A673 (cell line): Measurements from ENCODE around the gene NCR3LG1. TPM values are rescaled to one million over a fixed set of nuclear protein-coding genes. Genes with fewer than 3 reads are reported as not detected.

ENCODE experiments used
- BruUV-seq: library from RNA; stranded (reverse); fragments of 400-500 nt; replicated peaks from 2 replicates; lab custom pipeline; 2021; lab: Mats Ljungman, UMichigan
- CTCF ChIA-PET: fragments of 300-600 bp; sonication (Branson Sonifier 250); formaldehyde crosslinking; loops from one replicate; lab custom pipeline; 2022; ENCODE audit warnings: antibody characterized with exemption; lab: Charles Lee
- POLR2A ChIA-PET: fragments of 300-600 bp; sonication (Branson Sonifier 250); formaldehyde crosslinking; loops from one replicate; lab custom pipeline; 2022; ENCODE audit warnings: antibody characterized with exemption; ENCODE audit not compliant: low non-redundant PET; lab: Charles Lee
- DNase-seq: peaks from one replicate; pipeline ENCODE4 v3.0.0-alpha.2; 2015; ENCODE audit warnings: low spot score
- H3K27ac ChIP-seq: fragments of 200-600 bp; sonication (generic); 2 replicates; pipeline ENCODE4 v1.5.1; 2016; ENCODE audit warnings: mixed run types, low read depth, mild to moderate bottlenecking, mixed read lengths, antibody characterized with exemption, low read length; ENCODE audit not compliant: poor library complexity, severe bottlenecking
- H3K27me3 ChIP-seq: fragments of 200-600 bp; sonication (generic); replicated peaks from 2 replicates; pipeline ENCODE4 v1.6.1; 2017; ENCODE audit warnings: mixed run types, low read depth, mild to moderate bottlenecking, mixed read lengths, antibody characterized with exemption, low read length; ENCODE audit not compliant: insufficient read depth, poor library complexity
- H3K36me3 ChIP-seq: fragments of 200-600 bp; sonication (generic); 2 replicates; pipeline ENCODE4 v1.6.1; 2016; ENCODE audit warnings: mixed run types, mild to moderate bottlenecking, mixed read lengths, antibody characterized with exemption, low read length; ENCODE audit not compliant: insufficient read depth, poor library complexity, severe bottlenecking
- H3K4me1 ChIP-seq: fragments of 200-600 bp; sonication (generic); 2 replicates; pipeline ENCODE4 v1.6.1; 2017; ENCODE audit warnings: mixed run types, mild to moderate bottlenecking, mixed read lengths, antibody characterized with exemption, low read length; ENCODE audit not compliant: insufficient read depth, poor library complexity, severe bottlenecking
- H3K4me3 ChIP-seq: fragments of 200-600 bp; sonication (generic); 2 replicates; pipeline ENCODE4 v1.5.1; 2016; ENCODE audit warnings: low read depth, mixed run types, mild to moderate bottlenecking, mixed read lengths, low read length; ENCODE audit not compliant: poor library complexity, severe bottlenecking
- H3K9me3 ChIP-seq: fragments of 200-600 bp; sonication (generic); 2 replicates; pipeline ENCODE4 v1.6.1; 2016; ENCODE audit warnings: mixed run types, low read depth, mild to moderate bottlenecking, mixed read lengths, antibody characterized with exemption, low read length; ENCODE audit not compliant: poor library complexity, severe bottlenecking
- EZH2 ChIP-seq: fragments of 200-600 bp; sonication (generic); IDR thresholded peaks from 2 replicates; pipeline ENCODE4 v1.6.1; 2017; ENCODE audit warnings: borderline replicate concordance, low read depth, mild to moderate bottlenecking, mixed read lengths, antibody characterized with exemption, low read length; ENCODE audit not compliant: poor library complexity, severe bottlenecking
- intact Hi-C: fragments of 100-400 bp; cut with micrococcal nuclease; formaldehyde crosslinking; loops from one replicate; pipeline ENCODE4 v1.10.0; 2022; ENCODE audit not compliant: unreplicated experiment
- total RNA-seq: library from RNA; stranded (reverse); gene quantifications from 2 replicates; pipeline ENCODE4 v1.2.3, GENCODE V29; 2021
- TF ChIP-seq, protein P1 (sequence below): fragments of 300-800, 200-600 bp; sonication (generic); conservative IDR thresholded peaks from 2 replicates; pipeline ENCODE4 v1.5.1; 2017; ENCODE audit warnings: low read depth, mild to moderate bottlenecking, antibody characterized with exemption, low read length, moderate library complexity, mixed read lengths

Gene NCR3LG1
- total RNA-seq, 1 experiment from 2014 or later, result 5.8 TPM

DNA sequence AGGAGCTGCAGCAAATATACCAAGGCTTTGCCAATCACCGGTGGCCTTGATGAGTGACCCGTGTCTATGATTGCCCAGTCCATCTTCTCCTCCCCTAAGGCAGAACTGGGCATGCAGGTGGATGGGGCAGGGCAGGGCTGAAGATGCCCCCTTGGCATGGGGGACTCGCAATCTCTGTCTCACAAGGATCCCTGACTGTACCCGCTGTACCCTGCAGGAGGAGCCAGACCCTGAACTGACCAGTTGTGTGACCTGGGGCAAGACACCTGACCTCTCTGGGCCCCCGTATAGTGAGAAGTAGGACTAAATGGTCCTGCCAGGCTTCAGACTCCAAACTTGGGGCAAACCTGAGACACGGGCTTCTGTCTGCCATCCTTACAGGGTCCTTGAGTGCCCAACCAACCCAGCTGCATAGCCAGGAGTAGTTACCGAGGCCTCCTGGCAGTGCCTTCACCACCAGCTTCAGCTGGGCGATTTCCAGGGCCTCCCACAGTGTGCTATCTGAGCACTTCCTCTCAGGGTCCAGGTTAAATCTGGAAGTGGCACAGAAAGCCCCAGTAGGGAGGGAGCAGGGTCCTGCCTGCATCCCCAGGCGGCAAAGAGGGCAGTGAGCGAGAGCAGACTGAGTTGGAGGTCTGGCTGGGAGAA lies 43.3 kb downstream of the NCR3LG1 start:
- ChIA-PET POLR2A (no interaction called here), CTCF (no interaction called here)
- H3K36me3 ChIP-seq, result no peaks in the 10 kb centered on the region
- H3K4me1 ChIP-seq, result no peaks in the 10 kb centered on the region
- BruUV-seq, result no TSS peak
- TF ChIP-seq EZH2, result no peak
- TF ChIP-seq, protein P1, sequence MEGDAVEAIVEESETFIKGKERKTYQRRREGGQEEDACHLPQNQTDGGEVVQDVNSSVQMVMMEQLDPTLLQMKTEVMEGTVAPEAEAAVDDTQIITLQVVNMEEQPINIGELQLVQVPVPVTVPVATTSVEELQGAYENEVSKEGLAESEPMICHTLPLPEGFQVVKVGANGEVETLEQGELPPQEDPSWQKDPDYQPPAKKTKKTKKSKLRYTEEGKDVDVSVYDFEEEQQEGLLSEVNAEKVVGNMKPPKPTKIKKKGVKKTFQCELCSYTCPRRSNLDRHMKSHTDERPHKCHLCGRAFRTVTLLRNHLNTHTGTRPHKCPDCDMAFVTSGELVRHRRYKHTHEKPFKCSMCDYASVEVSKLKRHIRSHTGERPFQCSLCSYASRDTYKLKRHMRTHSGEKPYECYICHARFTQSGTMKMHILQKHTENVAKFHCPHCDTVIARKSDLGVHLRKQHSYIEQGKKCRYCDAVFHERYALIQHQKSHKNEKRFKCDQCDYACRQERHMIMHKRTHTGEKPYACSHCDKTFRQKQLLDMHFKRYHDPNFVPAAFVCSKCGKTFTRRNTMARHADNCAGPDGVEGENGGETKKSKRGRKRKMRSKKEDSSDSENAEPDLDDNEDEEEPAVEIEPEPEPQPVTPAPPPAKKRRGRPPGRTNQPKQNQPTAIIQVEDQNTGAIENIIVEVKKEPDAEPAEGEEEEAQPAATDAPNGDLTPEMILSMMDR, result no peak
- intact Hi-C loops, result no loop called here
- no peak overlapping the region for H3K27ac ChIP-seq
- no peak overlapping the region for H3K4me3 ChIP-seq
- H3K9me3 ChIP-seq, result no peaks in the 10 kb centered on the region
- DNase-seq, result no peak
- H3K27me3 ChIP-seq, result no peaks in the 10 kb centered on the region

DNA sequence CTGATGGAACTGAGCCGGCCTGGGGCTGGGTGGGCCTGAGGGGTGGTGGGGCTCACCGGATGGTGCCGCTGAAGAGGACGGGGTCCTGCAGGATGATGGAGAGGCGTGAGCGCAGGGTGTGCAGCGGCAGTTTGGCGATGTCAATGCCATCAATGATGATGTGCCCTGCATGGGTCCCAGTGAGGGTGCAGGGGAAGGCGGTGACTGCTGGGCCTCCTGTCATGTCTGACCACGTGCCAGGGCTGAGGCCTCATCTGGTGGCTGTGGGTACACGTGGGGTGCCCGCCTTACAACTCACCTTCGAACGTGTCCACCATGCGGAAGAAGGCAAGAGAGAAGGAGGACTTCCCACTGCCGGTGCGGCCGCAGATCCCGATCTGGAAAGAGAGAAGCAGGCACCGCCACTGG lies 44.0 kb downstream of the NCR3LG1 start:
- ChIA-PET CTCF (no interaction called here), POLR2A (no interaction called here)
- H3K36me3 ChIP-seq, result no peaks in the 10 kb centered on the region
- TF ChIP-seq, protein P1, result no peak
- TF ChIP-seq EZH2, result no peak
- DNase-seq, result no peak
- intact Hi-C loops, result no loop called here
- H3K9me3 ChIP-seq, result no peaks in the 10 kb centered on the region
- H3K4me1 ChIP-seq, result no peaks in the 10 kb centered on the region
- H3K27me3 ChIP-seq, result no peaks in the 10 kb centered on the region
- BruUV-seq, result no TSS peak
- H3K4me3 ChIP-seq, result no peak overlapping the region
- no peak overlapping the region for H3K27ac ChIP-seq

DNA sequence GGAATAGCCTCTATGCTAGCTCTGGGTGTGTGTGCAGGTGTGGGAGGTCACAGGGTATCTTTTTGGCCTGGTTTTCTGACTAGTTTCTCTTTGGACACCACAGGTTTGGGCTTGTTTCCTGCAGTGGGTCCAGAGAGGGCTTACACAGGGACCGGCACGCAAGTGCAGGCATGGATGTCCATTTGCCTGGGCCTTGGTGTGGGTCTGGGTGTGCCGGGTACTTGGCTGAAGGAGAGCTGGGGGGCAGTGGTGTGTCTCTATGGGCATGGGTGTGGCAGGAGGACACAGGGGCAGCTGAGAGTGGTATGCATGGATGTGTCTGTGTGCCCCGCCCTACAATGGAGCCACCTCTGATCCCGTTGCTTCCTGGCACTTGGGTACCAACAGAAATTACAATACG lies 44.4 kb downstream of the NCR3LG1 start:
- no peaks in the 10 kb centered on the region for H3K4me1 ChIP-seq
- CTCF ChIA-PET, result no interaction called here

More for the DNA sequence above, 44.4 kb downstream of the NCR3LG1 start:
- DNase-seq, result no peak
- Histone ChIP-seq H3K27me3 (no peaks in the 10 kb centered on the region), H3K36me3 (no peaks in the 10 kb centered on the region), H3K27ac (no peak overlapping the region), H3K9me3 (no peaks in the 10 kb centered on the region), H3K4me3 (no peak overlapping the region)
- intact Hi-C loops, result no loop called here
- POLR2A ChIA-PET, result no interaction called here
- BruUV-seq, result no TSS peak
- TF ChIP-seq, protein P1, result no peak
- no peak for TF ChIP-seq EZH2
